Measurements from ENCODE around the gene CCDC77.

- TF ChIP-seq YY1 (IDR thresholded peaks at IDR 0.05; ENCODE audit: low read depth) (no peak), TAF1 (IDR thresholded peaks at IDR 0.05; ENCODE audit: low read depth) (no peak), TEAD4 (IDR thresholded peaks at IDR 0.05) (no peak), CREB1 (IDR thresholded peaks at IDR 0.05; ENCODE audit: low read depth) (no peak), TCF12 (IDR thresholded peaks at IDR 0.05; ENCODE audit: low read depth) (no peak), EP300 (IDR thresholded peaks at IDR 0.05; ENCODE audit: borderline replicate concordance) (no peak), RAD21 (IDR thresholded peaks at IDR 0.05; ENCODE audit: low read depth) (no peak), FOXM1 (IDR thresholded peaks at IDR 0.05; ENCODE audit: borderline replicate concordance, low read depth) (no peak), EGR1 (IDR thresholded peaks at IDR 0.05) (no peak), NFIC (IDR thresholded peaks at IDR 0.05) (no peak)
- TF ChIP-seq, protein P1, sequence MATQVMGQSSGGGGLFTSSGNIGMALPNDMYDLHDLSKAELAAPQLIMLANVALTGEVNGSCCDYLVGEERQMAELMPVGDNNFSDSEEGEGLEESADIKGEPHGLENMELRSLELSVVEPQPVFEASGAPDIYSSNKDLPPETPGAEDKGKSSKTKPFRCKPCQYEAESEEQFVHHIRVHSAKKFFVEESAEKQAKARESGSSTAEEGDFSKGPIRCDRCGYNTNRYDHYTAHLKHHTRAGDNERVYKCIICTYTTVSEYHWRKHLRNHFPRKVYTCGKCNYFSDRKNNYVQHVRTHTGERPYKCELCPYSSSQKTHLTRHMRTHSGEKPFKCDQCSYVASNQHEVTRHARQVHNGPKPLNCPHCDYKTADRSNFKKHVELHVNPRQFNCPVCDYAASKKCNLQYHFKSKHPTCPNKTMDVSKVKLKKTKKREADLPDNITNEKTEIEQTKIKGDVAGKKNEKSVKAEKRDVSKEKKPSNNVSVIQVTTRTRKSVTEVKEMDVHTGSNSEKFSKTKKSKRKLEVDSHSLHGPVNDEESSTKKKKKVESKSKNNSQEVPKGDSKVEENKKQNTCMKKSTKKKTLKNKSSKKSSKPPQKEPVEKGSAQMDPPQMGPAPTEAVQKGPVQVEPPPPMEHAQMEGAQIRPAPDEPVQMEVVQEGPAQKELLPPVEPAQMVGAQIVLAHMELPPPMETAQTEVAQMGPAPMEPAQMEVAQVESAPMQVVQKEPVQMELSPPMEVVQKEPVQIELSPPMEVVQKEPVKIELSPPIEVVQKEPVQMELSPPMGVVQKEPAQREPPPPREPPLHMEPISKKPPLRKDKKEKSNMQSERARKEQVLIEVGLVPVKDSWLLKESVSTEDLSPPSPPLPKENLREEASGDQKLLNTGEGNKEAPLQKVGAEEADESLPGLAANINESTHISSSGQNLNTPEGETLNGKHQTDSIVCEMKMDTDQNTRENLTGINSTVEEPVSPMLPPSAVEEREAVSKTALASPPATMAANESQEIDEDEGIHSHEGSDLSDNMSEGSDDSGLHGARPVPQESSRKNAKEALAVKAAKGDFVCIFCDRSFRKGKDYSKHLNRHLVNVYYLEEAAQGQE (IDR thresholded peaks at IDR 0.05; ENCODE audit: low read depth): no peak
- TF ChIP-seq, protein P2, sequence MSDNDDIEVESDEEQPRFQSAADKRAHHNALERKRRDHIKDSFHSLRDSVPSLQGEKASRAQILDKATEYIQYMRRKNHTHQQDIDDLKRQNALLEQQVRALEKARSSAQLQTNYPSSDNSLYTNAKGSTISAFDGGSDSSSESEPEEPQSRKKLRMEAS (IDR thresholded peaks at IDR 0.05): no peak
Observed at GRCh38 chr12:402029-402389, 565 bp downstream of the CCDC77 start.
